HCT116 (cell line): ENCODE data around the gene SURF6. TPM values are rescaled to one million over a fixed set of nuclear protein-coding genes. Genes with fewer than 3 reads are reported as not detected.

Experiments
- ATAC-seq: fragments of 200-7000 bp; cut with Tn5 transposase; 2 replicates; pipeline ENCODE4 v1.9.1; 2020; ENCODE audit warnings: mild to moderate bottlenecking, moderate library complexity
- BruUV-seq: library from RNA; stranded (reverse); fragments of 400-500 nt; replicated peaks from 2 replicates; lab custom pipeline; 2021; lab: Mats Ljungman, UMichigan
- CTCF ChIA-PET: fragments of 300-600 bp; sonication (Branson Sonifier 250); formaldehyde crosslinking; loops from one replicate; lab custom pipeline; 2021; ENCODE audit warnings: antibody characterized with exemption; lab: Charles Lee
- POLR2A ChIA-PET: fragments of 300-600, 350-600 bp; sonication (Branson Sonifier 250); formaldehyde crosslinking; loops from one replicate; lab custom pipeline; 2021; ENCODE audit warnings: antibody characterized with exemption; lab: Charles Lee
- RAD21 ChIA-PET, 2 experiments: fragments of 300-600 bp; sonication (Branson Sonifier 250); formaldehyde crosslinking; loops; one replicate each; lab custom pipeline; 2023; ENCODE audit warnings: low total read pairs in 2 of 2; ENCODE audit not compliant: uncharacterized antibody in 2 of 2, unreplicated experiment in 2 of 2, low non-redundant PET in 1 of 2; lab: Charles Lee
- DNase-seq: peaks from one replicate; pipeline ENCODE4 v3.0.0-alpha.2; 2010; ENCODE audit warnings: low read depth, low spot score
- H2AFZ ChIP-seq: fragments of 200-600 bp; shearing (Covaris generic), sonication (generic); 2 replicates; pipeline ENCODE4 v1.6.1; 2017; ENCODE audit warnings: low read depth, mixed run types, mixed read lengths, antibody characterized with exemption, low read length; ENCODE audit not compliant: poor library complexity, severe bottlenecking
- H3K27ac ChIP-seq: 2 replicates; pipeline ENCODE4 v1.5.1; 2012; ENCODE audit warnings: low read depth, low read length
- H3K27me3 ChIP-seq: fragments of 200-600 bp; sonication (generic); 2 replicates; pipeline ENCODE4 v1.6.1; 2016; ENCODE audit warnings: mixed run types, low read length, mixed read lengths; ENCODE audit not compliant: insufficient read depth
- H3K36me3 ChIP-seq, 2 experiments: fragments of 200-500 bp in 1 of 2; fragments of 200-600 bp in 1 of 2; sonication (Bioruptor generic) in 1 of 2; sonication (generic) in 1 of 2; 2 replicates each; pipeline versions ENCODE4 v1.5.1 to v1.6.1; 2014 to 2016; ENCODE audit warnings: low read length in 2 of 2, inconsistent platforms in 1 of 2, mixed read lengths in 1 of 2, mixed run types in 1 of 2; ENCODE audit not compliant: insufficient read depth in 2 of 2, control insufficient read depth in 1 of 2
- H3K4me1 ChIP-seq, 2 experiments: fragments of 200-600 bp in 1 of 2; sonication (generic) in 1 of 2; 2 replicates each; pipeline versions ENCODE4 v1.5.1 to v1.6.1; 2012 to 2017; ENCODE audit warnings: low read length in 2 of 2, inconsistent platforms in 1 of 2, mild to moderate bottlenecking in 1 of 2, mixed read lengths in 1 of 2, mixed run types in 1 of 2, moderate library complexity in 1 of 2; ENCODE audit not compliant: insufficient read depth in 2 of 2, control insufficient read depth in 1 of 2
- H3K4me2 ChIP-seq: fragments of 200-600 bp; sonication (generic); 2 replicates; pipeline ENCODE4 v1.6.1; 2017; ENCODE audit warnings: mixed run types, low read length, mixed read lengths
- H3K4me3 ChIP-seq, 2 experiments: fragments of 200-600 bp in 1 of 2; sonication (generic) in 1 of 2; replicated peaks in 1 of 2; 2 replicates each; pipeline ENCODE4 v1.5.1; 2011 to 2016; ENCODE audit warnings: low read length in 2 of 2, control low read depth in 1 of 2, low read depth in 1 of 2, mild to moderate bottlenecking in 1 of 2, mixed read lengths in 1 of 2, mixed run types in 1 of 2
- H3K79me2 ChIP-seq: fragments of 200-600 bp; sonication (generic); 2 replicates; pipeline ENCODE4 v1.6.1; 2017; ENCODE audit warnings: mild to moderate bottlenecking, mixed run types, low read length, moderate library complexity, mixed read lengths; ENCODE audit not compliant: insufficient read depth
- H3K9ac ChIP-seq: fragments of 200-600 bp; sonication (generic); 2 replicates; pipeline ENCODE4 v1.6.1; 2016; ENCODE audit warnings: low read length, mixed read lengths
- H3K9me2 ChIP-seq: fragments of 200-600 bp; sonication (generic), shearing (Covaris generic); 2 replicates; pipeline ENCODE4 v1.6.1; 2017; ENCODE audit warnings: mixed run types, mild to moderate bottlenecking, moderate library complexity; ENCODE audit not compliant: insufficient read depth
- H3K9me3 ChIP-seq, 2 experiments: fragments of 200-500 bp in 1 of 2; fragments of 200-600 bp in 1 of 2; sonication (Bioruptor generic) in 1 of 2; sonication (generic) in 1 of 2; 2 replicates each; pipeline ENCODE4 v1.6.1; 2014 to 2017; ENCODE audit warnings: low read length in 2 of 2, mixed read lengths in 2 of 2, inconsistent platforms in 1 of 2, low read depth in 1 of 2, mild to moderate bottlenecking in 1 of 2, mixed run types in 1 of 2, moderate library complexity in 1 of 2; ENCODE audit not compliant: control insufficient read depth in 1 of 2, insufficient read depth in 1 of 2
- H4K20me1 ChIP-seq: fragments of 200-600 bp; sonication (generic), shearing (Covaris generic); 2 replicates; pipeline ENCODE4 v1.6.1; 2017; ENCODE audit warnings: mixed run types, mild to moderate bottlenecking, moderate library complexity; ENCODE audit not compliant: insufficient read depth
- ATF3 ChIP-seq: IDR thresholded peaks from 2 replicates; pipeline ENCODE4 v1.6.1; 2012
- CBX3 ChIP-seq: IDR thresholded peaks from 2 replicates; pipeline ENCODE4 v1.6.1; 2012; ENCODE audit warnings: low read depth
- CTCF ChIP-seq, 3 experiments: fragments of 200-600 bp in 1 of 3; sonication (generic) in 1 of 3; IDR thresholded peaks in 2 of 3; conservative IDR thresholded peaks in 1 of 3; 2 replicates each; pipeline ENCODE4 v1.5.1; 2012 to 2017; ENCODE audit warnings: low read depth in 2 of 3, low read length in 2 of 3, antibody characterized with exemption in 1 of 3, borderline replicate concordance in 1 of 3, control low read depth in 1 of 3, mild to moderate bottlenecking in 1 of 3, mixed read lengths in 1 of 3, mixed run types in 1 of 3, moderate library complexity in 1 of 3; ENCODE audit not compliant: insufficient read depth in 1 of 3
- EGR1 ChIP-seq: IDR thresholded peaks from 2 replicates; pipeline ENCODE4 v1.6.1; 2012; ENCODE audit warnings: low read depth
- ELF1 ChIP-seq: IDR thresholded peaks from 2 replicates; pipeline ENCODE4 v1.6.1; 2012; ENCODE audit warnings: low read depth, borderline replicate concordance
- JUND ChIP-seq: IDR thresholded peaks from 2 replicates; pipeline ENCODE4 v1.6.1; 2012
- RAD21 ChIP-seq: IDR thresholded peaks from 2 replicates; pipeline ENCODE4 v1.6.1; 2012; ENCODE audit warnings: low read depth, mild to moderate bottlenecking
- SIN3A ChIP-seq: IDR thresholded peaks from 2 replicates; pipeline ENCODE4 v1.6.1; 2012; ENCODE audit warnings: low read depth
- SP1 ChIP-seq: IDR thresholded peaks from 2 replicates; pipeline ENCODE4 v1.6.1; 2012; ENCODE audit warnings: low read depth
- YY1 ChIP-seq: IDR thresholded peaks from 2 replicates; pipeline ENCODE4 v1.6.1; 2011; ENCODE audit warnings: low read length, low read depth, moderate library complexity, mild to moderate bottlenecking; ENCODE audit not compliant: insufficient replicate concordance; ENCODE audit errors: extremely low read depth
- ZNF274 ChIP-seq: fragments of 200-500 bp; sonication (Bioruptor generic); IDR thresholded peaks from 2 replicates; pipeline ENCODE4 v1.6.1; 2014; ENCODE audit warnings: mild to moderate bottlenecking, low read depth, low read length, inconsistent platforms
- intact Hi-C: fragments of 100-400 bp; cut with micrococcal nuclease; formaldehyde crosslinking; loops from 2 replicates; pipeline ENCODE4 v1.10.0; 2022
- total RNA-seq: library from RNA; stranded (reverse); gene quantifications from one replicate; pipeline ENCODE4 v1.2.1, GENCODE V29; 2021; ENCODE audit not compliant: unreplicated experiment

Gene SURF6
- total RNA-seq, 1 experiment from 2014 or later: 30.1 TPM

GRCh38 chr9:133309608-133310007 is 26.4 kb downstream of the SURF6 start:
- H3K9ac ChIP-seq: no peak overlapping the region
- H3K79me2 ChIP-seq: no peaks in the 10 kb centered on the region
- ChIA-PET CTCF (no interaction called here), RAD21 (no interaction called here), POLR2A (no interaction called here)
- intact Hi-C loops: no loop called here
- H2AFZ ChIP-seq: no peak overlapping the region
- no TSS peak for BruUV-seq
- no peak for TF ChIP-seq JUND
- no peak for TF ChIP-seq CTCF (IDR thresholded peaks at IDR 0.05 in 2 of 3, conservative IDR thresholded peaks at IDR 0.05 in 1 of 3; ENCODE audit: borderline replicate concordance in 1 of 3, insufficient read depth in 1 of 3, low read depth in 2 of 3, low read length in 2 of 3)
- TF ChIP-seq SP1: no peak
- no peak for TF ChIP-seq YY1
- TF ChIP-seq ELF1: no peak
- no peak for TF ChIP-seq ATF3
- TF ChIP-seq ZNF274: no peak
- no peak for TF ChIP-seq CBX3
- TF ChIP-seq EGR1: no peak
- TF ChIP-seq RAD21: no peak
- TF ChIP-seq SIN3A: no peak
- 0 out of 2 replicates have a peak, but pooled peaks cover 3% of the 10 kb centered on the region for H3K27me3 ChIP-seq
- peaks cover 0 to 3% of the 10 kb centered on the region in 2 experiments; a peak in 1 of 4 replicates for H3K9me3 ChIP-seq
- no peak overlapping the region for H3K27ac ChIP-seq
- H3K4me3 ChIP-seq: no peak overlapping the region
- no peaks in the 10 kb centered on the region for H3K36me3 ChIP-seq
- H3K9me2 ChIP-seq: no peaks in the 10 kb centered on the region
- no peak overlapping the region for H3K4me2 ChIP-seq
- ATAC-seq (no peak), DNase-seq (no peak)
- no peaks in the 10 kb centered on the region for H4K20me1 ChIP-seq
- H3K4me1 ChIP-seq: no peaks in the 10 kb centered on the region
